Neuronal stem cell (in vitro differentiated cells): ENCODE measurements around the gene RTTN.

Source experiments
- DNase-seq: peaks from one replicate; pipeline ENCODE4 v3.0.0-alpha.2; 2013; ENCODE audit warnings: low spot score
- H2AFZ ChIP-seq: one replicate; pipeline ENCODE4 v1.6.1; 2013; ENCODE audit warnings: mild to moderate bottlenecking, low read length, inconsistent platforms
- H2AK5ac ChIP-seq: 2 replicates; pipeline ENCODE4 v1.6.1; 2013; ENCODE audit warnings: low read depth, mild to moderate bottlenecking, inconsistent platforms, low read length, moderate library complexity, mixed read lengths
- H2BK120ac ChIP-seq: 2 replicates; pipeline ENCODE4 v1.6.1; 2013; ENCODE audit warnings: low read depth, mild to moderate bottlenecking, inconsistent platforms, low read length, moderate library complexity, mixed read lengths
- H2BK12ac ChIP-seq: one replicate; pipeline ENCODE4 v1.6.1; 2013; ENCODE audit warnings: low read length, inconsistent platforms
- H2BK15ac ChIP-seq: 2 replicates; pipeline ENCODE4 v1.6.1; 2013; ENCODE audit warnings: mild to moderate bottlenecking, low read length, inconsistent platforms, mixed read lengths
- H2BK5ac ChIP-seq: one replicate; pipeline ENCODE4 v1.6.1; 2013; ENCODE audit warnings: inconsistent platforms, mild to moderate bottlenecking, low read length, moderate library complexity
- H3K14ac ChIP-seq: one replicate; pipeline ENCODE4 v1.6.1; 2013; ENCODE audit warnings: low read length, inconsistent platforms
- H3K18ac ChIP-seq: 2 replicates; pipeline ENCODE4 v1.6.1; 2013; ENCODE audit warnings: low read length, inconsistent platforms
- H3K23ac ChIP-seq: 2 replicates; pipeline ENCODE4 v1.6.1; 2013; ENCODE audit warnings: low read depth, mild to moderate bottlenecking, mixed read lengths, low read length, inconsistent platforms; ENCODE audit not compliant: poor library complexity
- H3K27ac ChIP-seq: replicated peaks from 3 replicates; pipeline ENCODE4 v1.5.1; 2013; ENCODE audit warnings: low read length, inconsistent platforms
- H3K27me3 ChIP-seq, 3 experiments: 2 replicates each; pipeline ENCODE4 v1.6.1; 2013; ENCODE audit warnings: low read length in 3 of 3, mild to moderate bottlenecking in 2 of 3, inconsistent platforms in 1 of 3, low read depth in 1 of 3, mixed read lengths in 1 of 3, moderate library complexity in 1 of 3; ENCODE audit not compliant: control insufficient read depth in 3 of 3, insufficient read depth in 3 of 3
- H3K36me3 ChIP-seq, 2 donors: replicated peaks in 1 of 2; 2 replicates each; pipeline ENCODE4 v1.6.1; 2013; ENCODE audit warnings: low read length in 2 of 2; ENCODE audit not compliant: control insufficient read depth in 2 of 2, insufficient read depth in 2 of 2
- H3K4ac ChIP-seq: 2 replicates; pipeline ENCODE4 v1.6.1; 2013; ENCODE audit warnings: inconsistent platforms, mild to moderate bottlenecking, low read length, moderate library complexity
- H3K4me1 ChIP-seq, 2 donors: 1 replicate in 1 of 2; 2 replicates in 1 of 2; pipeline ENCODE4 v1.6.1; 2013; ENCODE audit warnings: low read length in 2 of 2, low read depth in 1 of 2; ENCODE audit not compliant: control insufficient read depth in 2 of 2, insufficient read depth in 1 of 2
- H3K4me2 ChIP-seq: one replicate; pipeline ENCODE4 v1.6.1; 2013; ENCODE audit warnings: mild to moderate bottlenecking, low read length, inconsistent platforms; ENCODE audit not compliant: insufficient read depth, poor library complexity, severe bottlenecking
- H3K4me3 ChIP-seq, 2 donors: 2 replicates each; pipeline ENCODE4 v1.5.1; 2013; ENCODE audit warnings: low read length in 2 of 2, mild to moderate bottlenecking in 2 of 2, inconsistent platforms in 1 of 2, moderate library complexity in 1 of 2
- H3K79me1 ChIP-seq: one replicate; pipeline ENCODE4 v1.6.1; 2013; ENCODE audit warnings: low read depth, mild to moderate bottlenecking, inconsistent platforms, low read length, moderate library complexity
- H3K9ac ChIP-seq: one replicate; pipeline ENCODE4 v1.6.1; 2013; ENCODE audit warnings: mild to moderate bottlenecking, low read depth, low read length, inconsistent platforms; ENCODE audit not compliant: poor library complexity
- H3K9me3 ChIP-seq, 2 donors: replicated peaks in 1 of 2; 2 replicates each; pipeline versions ENCODE3 to v1.6.1; 2013; ENCODE audit warnings: low read length in 2 of 2, mild to moderate bottlenecking in 2 of 2, inconsistent platforms in 1 of 2, low read depth in 1 of 2, mixed read lengths in 1 of 2, moderate library complexity in 1 of 2; ENCODE audit not compliant: control insufficient read depth in 2 of 2, insufficient read depth in 1 of 2
- H4K8ac ChIP-seq: one replicate; pipeline ENCODE4 v1.6.1; 2013; ENCODE audit warnings: low read depth, mild to moderate bottlenecking, inconsistent platforms, low read length, moderate library complexity
- H4K91ac ChIP-seq: one replicate; pipeline ENCODE4 v1.6.1; 2013; ENCODE audit warnings: low read length, low read depth, mild to moderate bottlenecking, inconsistent platforms; ENCODE audit not compliant: poor library complexity
- WGBS, 2 donors: extraction: QIAGEN DNeasy Blood & Tissue Kit; methylation state at CpG; one replicate each; pipeline ENCODE4 v1.1.7; 2013; ENCODE audit warnings: missing lambda C conversion rate in 2 of 2, mixed read lengths in 1 of 2; ENCODE audit not compliant: insufficient read length in 2 of 2, insufficient replicate concordance in 1 of 2; ENCODE audit errors: extremely low coverage in 2 of 2; 5-methylcytosine and 5-hydroxymethylcytosine counted together

The RTTN gene

GRCh38 chr18:70142001-70142400 lies 63.5 kb downstream of the RTTN start:
- WGBS, 2 donors = no CpG with 5 or more reads among the region's 3 CpGs
- H3K4me3 ChIP-seq = no peak overlapping the region
- H2BK12ac ChIP-seq = no peak overlapping the region
- no peaks in the 10 kb centered on the region for H3K9me3 ChIP-seq
- no peak overlapping the region for H3K27ac ChIP-seq
- H4K91ac ChIP-seq = no peak overlapping the region
- H2BK15ac ChIP-seq = no peak overlapping the region
- no peak overlapping the region for H2BK120ac ChIP-seq
- no peak overlapping the region for H3K23ac ChIP-seq
- H3K36me3 ChIP-seq = peaks cover 2 to 42% of the 10 kb centered on the region in 2 donors
- no peak overlapping the region for H3K4ac ChIP-seq
- no peak overlapping the region for H3K14ac ChIP-seq
- H3K18ac ChIP-seq = no peak overlapping the region
- no peak overlapping the region for H3K9ac ChIP-seq
- H3K79me1 ChIP-seq = no peaks in the 10 kb centered on the region
- no peak overlapping the region for H2AFZ ChIP-seq
- H3K27me3 ChIP-seq = no peaks in the 10 kb centered on the region
- H4K8ac ChIP-seq = no peak overlapping the region
- no peak for DNase-seq
- H2AK5ac ChIP-seq = no peak overlapping the region
- no peak overlapping the region for H3K4me2 ChIP-seq
- H3K4me1 ChIP-seq = no peaks in the 10 kb centered on the region
- H2BK5ac ChIP-seq = no peak overlapping the region

- Histone ChIP-seq H3K4me1 (no peaks in the 10 kb centered on the region), H2BK120ac (no peak overlapping the region), H4K8ac (no peak overlapping the region), H3K14ac (no peak overlapping the region), H3K27me3 (no peaks in the 10 kb centered on the region), H2BK5ac (no peak overlapping the region), H2BK15ac (no peak overlapping the region), H3K36me3 (peaks cover 0 to 31% of the 10 kb centered on the region in 2 donors), H3K79me1 (no peaks in the 10 kb centered on the region), H2AFZ (no peak overlapping the region), H3K9ac (no peak overlapping the region), H3K4me3 (no peak overlapping the region), H2AK5ac (no peak overlapping the region), H4K91ac (no peak overlapping the region), H3K4me2 (no peak overlapping the region), H3K27ac (no peak overlapping the region), H3K23ac (no peak overlapping the region), H2BK12ac (no peak overlapping the region), H3K4ac (no peak overlapping the region), H3K18ac (no peak overlapping the region), H3K9me3 (no peaks in the 10 kb centered on the region)
- WGBS, 2 donors = no CpG with 5 or more reads among the region's 1 CpG
- DNase-seq = no peak
Observed at GRCh38 chr18:70139138-70139537, 66.3 kb downstream of the RTTN start.

GRCh38 chr18:70135604-70136003 lies 69.9 kb downstream of the RTTN start:
- WGBS, 2 donors = no CpG with 5 or more reads among the region's 2 CpGs
- Histone ChIP-seq H2BK5ac (no peak overlapping the region), H3K14ac (no peak overlapping the region), H3K4me3 (no peak overlapping the region), H3K36me3 (peaks cover 0 to 36% of the 10 kb centered on the region in 2 donors), H3K23ac (no peak overlapping the region), H3K79me1 (no peaks in the 10 kb centered on the region), H3K4me2 (no peak overlapping the region), H2AFZ (no peak overlapping the region), H3K4me1 (no peaks in the 10 kb centered on the region), H2BK12ac (no peak overlapping the region), H4K8ac (no peak overlapping the region), H3K9me3 (no peaks in the 10 kb centered on the region), H4K91ac (no peak overlapping the region), H2BK15ac (no peak overlapping the region), H3K18ac (no peak overlapping the region), H3K4ac (no peak overlapping the region), H3K9ac (no peak overlapping the region), H2AK5ac (no peak overlapping the region), H2BK120ac (no peak overlapping the region), H3K27ac (no peak overlapping the region), H3K27me3 (no peaks in the 10 kb centered on the region)
- no peak for DNase-seq

GRCh38 chr18:70132999-70133398 lies 72.5 kb downstream of the RTTN start:
- Histone ChIP-seq H3K79me1 (no peaks in the 10 kb centered on the region), H3K27ac (no peak overlapping the region), H4K8ac (no peak overlapping the region), H3K18ac (no peak overlapping the region), H3K9me3 (peaks cover 0 to 2% of the 10 kb centered on the region in 2 donors), H3K14ac (no peak overlapping the region), H2BK15ac (no peak overlapping the region), H2BK12ac (no peak overlapping the region), H3K4ac (no peak overlapping the region), H3K4me1 (no peaks in the 10 kb centered on the region), H3K36me3 (peaks cover 0 to 35% of the 10 kb centered on the region in 2 donors), H3K23ac (no peak overlapping the region), H3K4me2 (no peak overlapping the region), H2BK5ac (no peak overlapping the region), H2BK120ac (no peak overlapping the region), H3K9ac (no peak overlapping the region), H3K27me3 (no peaks in the 10 kb centered on the region), H2AK5ac (no peak overlapping the region), H3K4me3 (no peak overlapping the region), H2AFZ (no peak overlapping the region), H4K91ac (no peak overlapping the region)
- DNase-seq = no peak
- no CpG with 5 or more reads among the region's 2 CpGs for WGBS, 2 donors
